Measurements from ENCODE around the gene CEACAM7. TPM values are rescaled to one million over a fixed set of nuclear protein-coding genes. Genes with fewer than 3 reads are reported as not detected.

The CEACAM7 gene
- total RNA-seq, 1 experiment from 2014 or later: not detected

DNA sequence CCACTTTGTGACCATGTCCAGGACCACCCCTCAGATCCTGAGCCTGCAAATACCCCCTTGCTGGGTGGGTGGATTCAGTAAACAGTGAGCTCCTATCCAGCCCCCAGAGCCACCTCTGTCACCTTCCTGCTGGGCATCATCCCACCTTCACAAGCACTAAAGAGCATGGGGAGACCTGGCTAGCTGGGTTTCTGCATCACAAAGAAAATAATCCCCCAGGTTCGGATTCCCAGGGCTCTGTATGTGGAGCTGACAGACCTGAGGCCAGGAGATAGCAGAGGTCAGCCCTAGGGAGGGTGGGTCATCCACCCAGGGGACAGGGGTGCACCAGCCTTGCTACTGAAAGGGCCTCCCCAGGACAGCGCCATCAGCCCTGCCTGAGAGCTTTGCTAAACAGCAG lies 7.7 kb upstream of the CEACAM7 start:
- peaks cover 24% of the 10 kb centered on the region for H3K27me3 ChIP-seq (ENCODE audit: insufficient read depth, low read length)
- no peaks in the 10 kb centered on the region for H3K79me2 ChIP-seq (ENCODE audit: insufficient read depth, low read length)
- no TSS peak for BruUV-seq (replicated peaks)
- RAD21 ChIA-PET (ENCODE audit: low non-redundant PET in 1 of 2, low total read pairs in 2 of 2, uncharacterized antibody in 2 of 2, unreplicated experiment in 2 of 2): no interaction called here
- H3K9me2 ChIP-seq (ENCODE audit: insufficient read depth): no peaks in the 10 kb centered on the region
- DNase-seq (ENCODE audit: low read depth, low spot score): no peak
- POLR2A ChIA-PET: no interaction called here
- no peaks in the 10 kb centered on the region for H3K36me3 ChIP-seq (ENCODE audit: control insufficient read depth in 1 of 2, insufficient read depth in 2 of 2, low read length in 2 of 2)
- no peak for ATAC-seq
- no peak overlapping the region for H3K9ac ChIP-seq (ENCODE audit: low read length)
- intact Hi-C loops (cut with micrococcal nuclease): no loop called here
- H3K4me1 ChIP-seq (ENCODE audit: control insufficient read depth in 1 of 2, insufficient read depth in 2 of 2, low read length in 2 of 2): peaks cover 0 to 5% of the 10 kb centered on the region in 2 experiments; a peak in 1 of 4 replicates
- CTCF ChIA-PET: interaction anchor here (4.6 kb wide), 1 partner anchor 11 kb away, joined by 22 read pairs; no protein-coding TSS in a partner anchor
- H2AFZ ChIP-seq (ENCODE audit: low read depth, low read length, poor library complexity, severe bottlenecking): no peak overlapping the region
- H3K4me2 ChIP-seq (ENCODE audit: low read length): no peak overlapping the region
- TF ChIP-seq SIN3A (IDR thresholded peaks at IDR 0.05; ENCODE audit: low read depth): no peak
- TF ChIP-seq SRF (IDR thresholded peaks at IDR 0.05; ENCODE audit: low read depth): no peak
- TF ChIP-seq, protein P1, sequence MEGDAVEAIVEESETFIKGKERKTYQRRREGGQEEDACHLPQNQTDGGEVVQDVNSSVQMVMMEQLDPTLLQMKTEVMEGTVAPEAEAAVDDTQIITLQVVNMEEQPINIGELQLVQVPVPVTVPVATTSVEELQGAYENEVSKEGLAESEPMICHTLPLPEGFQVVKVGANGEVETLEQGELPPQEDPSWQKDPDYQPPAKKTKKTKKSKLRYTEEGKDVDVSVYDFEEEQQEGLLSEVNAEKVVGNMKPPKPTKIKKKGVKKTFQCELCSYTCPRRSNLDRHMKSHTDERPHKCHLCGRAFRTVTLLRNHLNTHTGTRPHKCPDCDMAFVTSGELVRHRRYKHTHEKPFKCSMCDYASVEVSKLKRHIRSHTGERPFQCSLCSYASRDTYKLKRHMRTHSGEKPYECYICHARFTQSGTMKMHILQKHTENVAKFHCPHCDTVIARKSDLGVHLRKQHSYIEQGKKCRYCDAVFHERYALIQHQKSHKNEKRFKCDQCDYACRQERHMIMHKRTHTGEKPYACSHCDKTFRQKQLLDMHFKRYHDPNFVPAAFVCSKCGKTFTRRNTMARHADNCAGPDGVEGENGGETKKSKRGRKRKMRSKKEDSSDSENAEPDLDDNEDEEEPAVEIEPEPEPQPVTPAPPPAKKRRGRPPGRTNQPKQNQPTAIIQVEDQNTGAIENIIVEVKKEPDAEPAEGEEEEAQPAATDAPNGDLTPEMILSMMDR (IDR thresholded peaks at IDR 0.05 in 2 of 3, conservative IDR thresholded peaks at IDR 0.05 in 1 of 3; ENCODE audit: borderline replicate concordance in 1 of 3, insufficient read depth in 1 of 3, low read depth in 2 of 3, low read length in 2 of 3): no peak
- no peak for TF ChIP-seq ELF1 (IDR thresholded peaks at IDR 0.05; ENCODE audit: borderline replicate concordance, low read depth)
- TF ChIP-seq POLR2A (IDR thresholded peaks at IDR 0.05; ENCODE audit: borderline replicate concordance, extremely low read depth, insufficient read depth, insufficient read length): no peak
- TF ChIP-seq EGR1 (IDR thresholded peaks at IDR 0.05; ENCODE audit: low read depth): no peak
- TF ChIP-seq SP1 (IDR thresholded peaks at IDR 0.05; ENCODE audit: low read depth): no peak
- TF ChIP-seq FOSL1 (IDR thresholded peaks at IDR 0.05; ENCODE audit: low read depth): no peak
- no peaks in the 10 kb centered on the region for H4K20me1 ChIP-seq (ENCODE audit: insufficient read depth)
- no peaks in the 10 kb centered on the region for H3K9me3 ChIP-seq (ENCODE audit: control insufficient read depth in 1 of 2, insufficient read depth in 1 of 2, low read depth in 1 of 2, low read length in 2 of 2)
- no peak overlapping the region for H3K27ac ChIP-seq (ENCODE audit: low read depth, low read length)
- no peak overlapping the region for H3K4me3 ChIP-seq (replicated peaks in 1 of 2; ENCODE audit: low read depth in 1 of 2, low read length in 2 of 2)
